Hypothalamus (tissue), 51 donors: ENCODE measurements around the gene TSPAN18.

Source experiments
- DNase-seq, 51 donors: peaks; one replicate each; lab custom pipeline; 2025; lab: John Stamatoyannopoulos, UW

TSPAN18 gene

GRCh38 chr11:44948155-44948554 lies 221.4 kb downstream of the TSPAN18 start:
- DNase-seq = no peak

- peak in 1 of 51 donors; percentile 45 for DNase-seq
These were observed 222.6 kb downstream of the TSPAN18 start for GRCh38 chr11:44949160-44950030.

DNA sequence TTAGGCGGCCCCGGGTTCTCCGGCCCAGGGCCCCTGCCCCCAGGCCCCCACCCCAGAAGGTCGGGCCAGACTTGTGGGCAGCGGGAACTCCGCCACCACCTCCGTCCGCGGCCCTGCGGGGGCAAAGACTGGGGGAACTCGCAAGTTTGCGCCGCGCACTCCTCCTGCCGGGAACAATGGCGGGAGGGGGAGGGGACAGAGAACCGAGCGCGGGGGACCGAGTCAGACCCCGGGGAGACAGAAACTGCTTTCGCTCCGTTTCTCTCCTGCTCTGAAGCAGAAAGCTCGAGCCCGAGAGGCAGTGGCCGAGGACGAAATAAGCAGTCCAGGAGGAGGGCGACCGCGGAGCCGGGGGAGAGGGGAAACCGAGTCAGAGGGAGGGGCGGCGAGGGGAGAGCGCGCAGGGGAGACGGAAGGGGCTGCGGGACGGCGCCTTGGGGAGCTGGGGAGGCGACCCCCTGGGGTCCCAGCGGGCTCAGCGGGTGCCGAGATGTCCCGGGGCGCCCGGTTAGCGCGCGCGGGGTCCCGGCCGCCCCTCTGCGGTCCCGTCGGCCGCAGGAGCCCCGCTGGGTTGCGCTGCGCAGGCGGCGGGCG lies 223.4 kb downstream of the TSPAN18 start:
- DNase-seq = peak in 6 of 51 donors; percentile 9 to 47 (median 22)

GRCh38 chr11:44950625-44951476 lies 224.1 kb downstream of the TSPAN18 start, which contains the start of gene TP53I11:
TSS of gene TP53I11 (minus strand) at chr11:44950883. CDS start at chr11:44938335, 12,548 bp downstream.
- peak in 33 of 51 donors; percentile 7 to 78 (median 36) for DNase-seq

DNA sequence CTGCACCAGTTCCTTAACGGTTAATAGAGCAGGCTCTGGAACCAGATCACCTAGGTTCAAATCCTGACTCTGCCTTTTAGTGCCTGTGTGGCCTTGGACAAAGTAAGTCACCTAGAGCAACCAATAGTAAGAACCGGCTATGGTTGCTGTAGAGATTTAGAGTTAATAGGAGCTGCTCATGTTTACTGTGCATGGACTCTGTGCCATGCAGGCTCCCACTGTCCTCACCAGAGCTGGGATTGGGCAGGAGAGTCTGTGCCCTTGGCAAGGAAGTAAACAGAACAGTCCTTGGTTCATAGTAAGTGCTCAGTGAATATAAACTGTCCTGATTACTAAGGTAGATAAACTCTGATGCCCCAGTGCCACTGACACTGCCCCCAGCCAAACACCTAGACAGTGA lies 225.3 kb downstream of the TSPAN18 start:
- no peak for DNase-seq

DNA sequence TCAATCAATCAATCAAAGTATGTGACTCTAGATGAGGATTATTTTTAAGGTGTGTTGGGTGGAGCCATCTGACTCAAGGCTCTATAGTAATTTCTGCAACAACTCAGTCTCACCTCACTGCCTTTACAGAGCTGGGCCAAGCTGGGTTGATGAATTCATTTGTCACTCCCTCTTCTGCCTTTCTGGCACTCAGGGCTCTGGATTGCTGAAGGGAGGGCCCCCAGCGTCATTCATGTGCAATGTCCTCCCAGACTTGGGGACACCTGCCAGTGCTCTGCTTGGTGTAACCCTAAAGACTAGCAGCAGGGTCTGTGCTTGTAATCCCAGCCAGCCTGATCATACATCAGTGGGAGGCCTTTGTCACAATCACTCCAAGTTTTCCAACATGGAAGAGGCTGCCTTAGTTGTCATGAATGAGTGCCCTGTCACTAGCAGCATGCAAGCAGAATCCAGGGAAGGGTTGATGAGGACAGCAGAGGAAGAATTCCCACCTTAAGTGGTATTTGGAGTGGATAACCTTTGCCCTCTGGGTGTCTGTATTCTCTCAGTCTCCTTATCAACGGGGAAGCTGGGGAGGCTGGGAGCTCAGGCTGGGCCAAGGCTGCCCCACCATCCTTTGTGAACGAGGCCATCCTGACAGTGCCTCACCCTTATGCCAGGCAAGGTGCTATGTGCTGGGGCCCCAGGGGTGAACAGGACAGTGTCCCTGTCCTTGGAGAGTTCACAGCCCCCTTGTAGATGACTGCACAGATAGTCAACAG lies 225.9 kb downstream of the TSPAN18 start:
- DNase-seq = no peak

DNA sequence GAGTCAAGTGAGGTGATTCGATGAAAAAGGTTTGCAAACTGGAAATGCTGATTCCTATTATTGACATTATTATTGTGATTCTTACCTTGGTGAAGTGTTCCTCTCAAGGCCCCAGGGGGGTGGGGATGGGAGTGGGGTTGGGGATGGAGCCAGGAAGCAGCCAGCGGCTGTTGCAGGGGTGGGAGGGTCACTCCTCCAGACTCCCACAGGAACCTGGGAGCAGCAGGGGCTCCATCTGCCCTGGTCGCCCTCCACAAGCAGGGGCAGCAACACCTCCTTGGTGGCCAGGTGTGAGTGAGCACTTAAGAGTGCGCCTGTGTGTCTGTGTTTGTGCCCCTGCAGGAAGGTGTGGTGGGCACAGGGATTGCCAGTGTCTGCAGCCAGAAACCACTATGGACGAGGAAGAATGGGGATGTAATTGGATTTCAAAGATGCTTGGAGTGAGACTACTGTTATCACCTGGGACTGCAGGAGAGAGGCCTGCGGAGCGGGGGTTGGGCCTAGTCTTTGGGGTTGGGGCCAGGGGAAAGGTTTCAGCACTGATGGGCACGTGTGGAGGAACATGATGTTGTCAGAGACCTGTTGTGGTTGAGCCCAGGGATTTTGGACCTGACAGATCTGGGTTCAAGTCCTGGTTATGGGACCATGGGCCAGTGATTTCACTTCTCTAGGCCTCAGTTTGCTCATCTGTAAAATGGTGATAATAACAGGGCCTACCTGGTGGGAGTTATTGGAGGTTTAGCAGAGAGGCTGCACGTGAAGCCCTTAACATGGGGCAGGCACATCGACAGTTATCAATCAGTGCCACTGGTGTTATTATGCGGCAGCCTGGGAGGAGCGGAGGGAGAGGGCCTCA lies 227.5 kb downstream of the TSPAN18 start:
- no peak for DNase-seq

DNA sequence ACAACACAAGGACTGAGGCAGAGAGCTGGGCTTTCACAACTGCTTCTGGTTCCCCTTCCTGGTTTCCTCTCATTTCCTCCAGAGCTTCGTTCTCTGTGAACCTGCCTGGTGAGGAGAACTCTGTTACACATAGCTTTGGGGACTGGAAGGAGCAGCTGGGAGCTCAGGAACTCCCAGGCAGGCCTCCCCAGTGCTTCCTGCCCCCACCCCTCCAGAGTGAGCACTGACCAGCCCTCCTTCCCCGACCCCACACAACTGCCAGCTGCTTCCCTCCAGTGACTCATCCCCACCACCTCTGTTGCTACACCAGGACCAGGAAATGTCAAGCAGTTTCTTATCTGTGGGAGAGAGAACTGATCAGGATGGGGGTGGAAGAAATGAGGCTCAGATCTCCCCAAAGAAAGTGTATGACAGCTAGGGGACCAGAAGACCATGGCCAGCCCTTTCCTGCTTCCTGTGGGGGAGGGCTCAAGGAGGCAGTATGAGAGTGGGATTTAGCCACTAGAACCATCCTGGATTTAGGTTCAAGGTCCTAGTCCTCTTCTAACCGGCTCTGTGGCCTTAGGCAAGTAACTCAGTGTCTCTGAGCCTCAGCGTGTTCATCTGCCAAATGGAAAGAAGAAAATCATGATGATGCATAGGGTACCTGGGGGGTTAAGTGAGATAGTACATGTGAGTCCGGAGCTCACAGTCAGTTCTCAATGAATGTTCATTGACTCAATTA lies 228.4 kb downstream of the TSPAN18 start:
- peak in 9 of 51 donors; percentile 13 to 51 (median 28) for DNase-seq

DNA sequence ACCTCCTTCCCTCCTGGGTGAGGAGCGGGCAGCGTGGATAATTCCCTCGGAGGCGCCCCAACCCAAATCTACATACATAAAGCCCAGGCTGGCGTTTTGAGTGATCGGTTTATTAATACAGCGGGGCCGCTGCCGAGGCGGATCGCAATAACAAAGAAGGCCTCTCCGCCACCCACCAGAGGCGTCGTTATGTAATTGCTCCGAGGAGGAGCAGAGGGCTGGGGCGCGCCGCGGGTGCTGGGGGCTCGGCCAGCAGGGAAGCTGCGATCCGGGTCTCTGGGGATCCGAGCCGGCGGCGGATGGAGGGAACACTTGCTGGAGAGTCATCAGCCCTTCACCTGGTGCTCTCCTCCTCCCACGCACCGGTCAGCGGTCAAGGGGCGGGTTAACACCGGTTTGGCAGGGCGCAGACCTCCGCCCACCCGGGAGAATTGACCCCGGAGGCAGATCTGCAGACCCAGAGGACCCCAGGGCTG lies 230.3 kb downstream of the TSPAN18 start:
- peak in 5 of 51 donors; percentile 8 to 28 (median 10) for DNase-seq

GRCh38 chr11:44957776-44958564 lies 231.2 kb downstream of the TSPAN18 start:
- no peak for DNase-seq

- DNase-seq = no peak
These were observed 232.3 kb downstream of the TSPAN18 start for GRCh38 chr11:44959064-44959463.

DNA sequence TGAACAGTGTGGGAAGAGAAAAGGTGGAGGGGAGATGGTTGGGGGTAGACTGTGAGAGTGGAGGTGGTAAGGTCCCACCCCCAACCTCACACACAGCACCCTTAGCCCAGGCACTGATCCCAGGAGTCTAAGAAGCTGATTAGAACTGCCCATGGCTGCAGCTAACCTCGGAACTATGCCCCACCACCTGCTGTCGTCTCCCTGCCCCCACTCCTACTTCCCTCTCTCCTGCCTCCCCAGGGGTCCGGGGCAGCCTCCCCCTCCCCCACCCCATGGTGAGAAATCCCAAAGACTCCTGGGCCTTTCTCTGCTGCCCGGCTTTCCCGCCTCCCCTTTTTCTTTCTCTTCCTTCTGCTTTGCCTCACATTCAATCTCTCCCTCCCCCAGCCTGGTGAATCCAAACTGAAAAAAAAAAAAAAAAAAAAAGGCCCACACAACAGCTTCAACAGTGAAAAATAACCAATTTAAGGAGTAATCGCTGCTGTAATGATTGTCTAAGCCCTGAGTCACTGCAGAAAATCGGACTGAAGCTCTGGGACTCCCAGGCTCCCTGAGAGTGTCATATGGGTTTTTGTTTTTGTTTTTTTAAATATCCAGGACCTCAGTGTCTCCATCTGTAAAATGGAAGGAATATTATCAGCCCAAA lies 233.6 kb downstream of the TSPAN18 start:
- DNase-seq = no peak

DNA sequence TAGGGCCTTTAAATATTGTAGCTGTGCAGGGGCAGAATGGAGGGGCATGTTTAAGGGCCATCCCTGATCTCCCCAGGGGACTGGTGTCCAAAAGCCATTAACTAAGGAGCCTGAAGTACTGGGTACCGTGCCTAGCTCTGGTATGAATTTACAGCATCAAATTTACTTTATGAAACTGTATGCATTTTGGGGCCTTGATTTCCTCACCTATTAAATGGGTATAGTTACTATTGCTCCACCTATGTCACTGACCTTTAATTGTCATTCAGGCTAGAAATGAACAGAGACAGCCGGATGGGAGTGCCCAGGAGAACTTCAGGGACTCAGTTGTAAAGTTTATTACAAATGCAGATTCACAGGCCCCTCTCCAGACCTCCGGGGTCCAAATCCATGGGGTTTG lies 235.7 kb downstream of the TSPAN18 start:
- DNase-seq = no peak

GRCh38 chr11:44963136-44963535 lies 236.4 kb downstream of the TSPAN18 start:
- DNase-seq = no peak

DNA sequence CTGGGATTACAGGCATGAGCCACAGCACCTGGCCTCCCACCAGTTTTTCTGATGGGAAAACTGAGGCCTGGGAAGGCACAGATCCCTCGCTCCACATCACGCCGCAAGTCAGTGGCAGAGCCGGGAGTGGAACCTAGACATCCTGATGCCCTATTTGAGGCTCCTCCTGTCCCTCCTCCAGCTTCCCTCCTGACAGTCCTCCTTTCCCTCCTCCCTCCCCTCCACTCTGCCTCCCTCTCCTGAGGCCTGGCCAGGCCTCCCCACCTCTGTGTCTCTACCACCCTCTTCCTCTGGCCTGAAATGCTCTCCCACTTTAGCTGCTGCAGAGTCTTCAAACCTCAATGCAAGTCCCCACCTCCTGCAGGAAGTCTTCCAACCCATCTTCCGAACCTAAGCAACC lies 237.2 kb downstream of the TSPAN18 start:
- DNase-seq = no peak

- no peak for DNase-seq
These were observed 237.9 kb downstream of the TSPAN18 start for GRCh38 chr11:44964526-44965209.

DNA sequence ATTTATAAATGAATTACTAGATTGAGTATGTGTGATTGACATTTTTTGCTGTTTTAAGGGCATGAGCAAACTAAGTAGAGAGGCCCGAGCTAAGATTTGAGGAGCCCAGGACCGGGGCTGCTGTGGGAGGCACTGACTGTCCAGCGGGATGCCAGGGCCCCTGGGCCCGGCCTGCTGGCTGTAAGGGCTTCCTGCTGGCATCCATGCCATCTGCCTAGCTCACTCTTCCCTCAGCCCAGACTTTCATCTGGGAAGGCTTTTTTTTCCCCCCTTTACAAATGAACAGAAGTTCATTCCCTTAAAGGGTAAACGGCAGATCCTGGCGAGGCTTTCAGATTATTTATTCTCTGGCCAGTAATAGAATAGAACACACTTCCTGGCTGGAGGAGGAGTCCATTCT lies 239.9 kb downstream of the TSPAN18 start:
- no peak for DNase-seq
